Rectal smooth muscle tissue (tissue), 1 donor: ENCODE measurements around the gene CDKAL1.
"Not testable (repeated sequence)": the region's sequence is repeated elsewhere in the genome, so short reads cannot be mapped to it uniquely, and the experiment has no call there.

Source experiments
- H3K27ac ChIP-seq: one replicate; pipeline ENCODE4 v1.7.0; 2013; ENCODE audit warnings: low read depth, low read length, inconsistent platforms
- H3K27me3 ChIP-seq: one replicate; pipeline ENCODE4 v1.7.0; 2013; ENCODE audit warnings: low read length; ENCODE audit not compliant: control insufficient read depth, insufficient read depth
- H3K36me3 ChIP-seq: one replicate; pipeline ENCODE4 v1.7.0; 2013; ENCODE audit warnings: low read length; ENCODE audit not compliant: control insufficient read depth, insufficient read depth
- H3K4me1 ChIP-seq: one replicate; pipeline ENCODE4 v1.7.0; 2013; ENCODE audit warnings: low read length; ENCODE audit not compliant: control insufficient read depth, insufficient read depth
- H3K4me3 ChIP-seq: one replicate; pipeline ENCODE4 v1.7.0; 2013; ENCODE audit warnings: low read length
- H3K9ac ChIP-seq: one replicate; pipeline ENCODE4 v1.7.0; 2013; ENCODE audit warnings: low read length

Gene CDKAL1

GRCh38 chr6:21045135-21045700 is 511.0 kb downstream of the CDKAL1 start:
- Histone ChIP-seq H3K27me3 (no peaks in the 10 kb centered on the region), H3K4me1 (no peaks in the 10 kb centered on the region), H3K36me3 (no peaks in the 10 kb centered on the region), H3K27ac (no peak overlapping the region), H3K4me3 (no peak overlapping the region), H3K9ac (no peak overlapping the region)

GRCh38 chr6:21046276-21046675 is 512.0 kb downstream of the CDKAL1 start:
- Histone ChIP-seq H3K36me3 (no peaks in the 10 kb centered on the region), H3K27ac (no peak overlapping the region), H3K27me3 (no peaks in the 10 kb centered on the region), H3K9ac (no peak overlapping the region), H3K4me3 (no peak overlapping the region), H3K4me1 (no peaks in the 10 kb centered on the region)

- H3K4me3 ChIP-seq: no peak overlapping the region
- no peaks in the 10 kb centered on the region for H3K36me3 ChIP-seq
- H3K4me1 ChIP-seq: no peaks in the 10 kb centered on the region
- no peak overlapping the region for H3K9ac ChIP-seq
- H3K27me3 ChIP-seq: no peaks in the 10 kb centered on the region
- no peak overlapping the region for H3K27ac ChIP-seq
Measured at GRCh38 chr6:21048047-21048446, 513.8 kb downstream of the CDKAL1 start.

GRCh38 chr6:21049148-21049547 is 514.9 kb downstream of the CDKAL1 start:
- Histone ChIP-seq H3K27ac (no peak overlapping the region), H3K4me3 (no peak overlapping the region), H3K4me1 (no peaks in the 10 kb centered on the region), H3K36me3 (no peaks in the 10 kb centered on the region), H3K9ac (no peak overlapping the region), H3K27me3 (no peaks in the 10 kb centered on the region)

- Histone ChIP-seq H3K4me3 (no peak overlapping the region), H3K4me1 (no peaks in the 10 kb centered on the region), H3K9ac (no peak overlapping the region), H3K27me3 (no peaks in the 10 kb centered on the region), H3K36me3 (no peaks in the 10 kb centered on the region), H3K27ac (no peak overlapping the region)
Measured at GRCh38 chr6:21049572-21049971, 515.3 kb downstream of the CDKAL1 start.

- H3K36me3 ChIP-seq: no peaks in the 10 kb centered on the region
- no peak overlapping the region for H3K4me3 ChIP-seq
- no peaks in the 10 kb centered on the region for H3K4me1 ChIP-seq
- no peak overlapping the region for H3K27ac ChIP-seq
- no peaks in the 10 kb centered on the region for H3K27me3 ChIP-seq
- H3K9ac ChIP-seq: no peak overlapping the region
Measured at GRCh38 chr6:21050935-21051334, 516.7 kb downstream of the CDKAL1 start.

- Histone ChIP-seq H3K9ac (no peak overlapping the region), H3K4me1 (no peaks in the 10 kb centered on the region), H3K27me3 (no peaks in the 10 kb centered on the region), H3K4me3 (no peak overlapping the region), H3K27ac (no peak overlapping the region), H3K36me3 (no peaks in the 10 kb centered on the region)
Measured at GRCh38 chr6:21051777-21052176, 517.5 kb downstream of the CDKAL1 start.

- Histone ChIP-seq H3K36me3 (no peaks in the 10 kb centered on the region), H3K9ac (no peak overlapping the region), H3K4me1 (no peaks in the 10 kb centered on the region), H3K27ac (no peak overlapping the region), H3K27me3 (no peaks in the 10 kb centered on the region), H3K4me3 (no peak overlapping the region)
Measured at GRCh38 chr6:21053612-21054011, 519.4 kb downstream of the CDKAL1 start.

- not testable (repeated sequence) for H3K4me1 ChIP-seq, H3K27me3 ChIP-seq, H3K9ac ChIP-seq, H3K36me3 ChIP-seq, H3K27ac ChIP-seq, H3K4me3 ChIP-seq
Measured at GRCh38 chr6:21055480-21055879, 521.2 kb downstream of the CDKAL1 start.

- no peak overlapping the region for H3K27ac ChIP-seq
- no peaks in the 10 kb centered on the region for H3K27me3 ChIP-seq
- H3K9ac ChIP-seq: no peak overlapping the region
- no peaks in the 10 kb centered on the region for H3K4me1 ChIP-seq
- H3K36me3 ChIP-seq: no peaks in the 10 kb centered on the region
- no peak overlapping the region for H3K4me3 ChIP-seq
Measured at GRCh38 chr6:21061892-21062291, 527.6 kb downstream of the CDKAL1 start.

- H3K36me3 ChIP-seq: no peaks in the 10 kb centered on the region
- no peak overlapping the region for H3K9ac ChIP-seq
- H3K27me3 ChIP-seq: no peaks in the 10 kb centered on the region
- H3K4me1 ChIP-seq: no peaks in the 10 kb centered on the region
- no peak overlapping the region for H3K27ac ChIP-seq
- H3K4me3 ChIP-seq: no peak overlapping the region
Measured at GRCh38 chr6:21064756-21065340, 530.6 kb downstream of the CDKAL1 start.

GRCh38 chr6:21067521-21067920 is 533.3 kb downstream of the CDKAL1 start:
- H3K9ac ChIP-seq: no peak overlapping the region
- no peak overlapping the region for H3K4me3 ChIP-seq
- no peak overlapping the region for H3K27ac ChIP-seq
- H3K36me3 ChIP-seq: no peaks in the 10 kb centered on the region
- no peaks in the 10 kb centered on the region for H3K27me3 ChIP-seq
- no peaks in the 10 kb centered on the region for H3K4me1 ChIP-seq

- Histone ChIP-seq H3K9ac (no peak overlapping the region), H3K27me3 (no peaks in the 10 kb centered on the region), H3K27ac (no peak overlapping the region), H3K36me3 (no peaks in the 10 kb centered on the region), H3K4me1 (no peaks in the 10 kb centered on the region), H3K4me3 (no peak overlapping the region)
Measured at GRCh38 chr6:21070620-21071019, 536.4 kb downstream of the CDKAL1 start.
